Daoy (cell line): ENCODE results near the gene WT1. TPM values are rescaled to one million over a fixed set of nuclear protein-coding genes. Genes with fewer than 3 reads are reported as not detected.

Source experiments
- DNase-seq: peaks from one replicate; pipeline ENCODE4 v3.0.0-alpha.2; 2015; ENCODE audit warnings: low read depth
- total RNA-seq: library from RNA; depleted of rRNA; stranded (reverse); fragments of >200 nt; shearing (Covaris generic); gene quantifications from 2 replicates; pipeline ENCODE4 v1.2.3, GENCODE V29; 2014

WT1 gene
- total RNA-seq, 1 experiment from 2014 or later = 8.0 TPM

DNA sequence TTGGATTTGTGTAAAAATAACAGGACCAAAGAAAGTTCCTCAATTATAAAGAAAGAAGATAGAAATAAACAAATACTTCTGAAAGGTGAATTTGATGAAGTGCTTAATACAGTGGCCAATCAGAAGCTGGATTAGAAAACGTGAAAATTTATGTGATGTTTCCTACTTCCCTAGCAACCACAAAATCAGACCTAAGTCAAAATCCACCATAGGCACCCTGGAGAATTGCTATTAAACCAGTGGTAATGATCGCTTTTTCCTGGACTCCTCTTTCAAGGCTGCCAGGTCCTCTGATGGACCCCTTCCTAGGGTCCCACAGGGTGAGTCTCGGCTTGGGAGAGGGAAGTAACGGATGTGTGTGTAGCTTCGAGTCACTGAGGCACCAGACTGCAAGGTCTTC lies 9.6 kb downstream of the WT1 start:
- no peak for DNase-seq

DNA sequence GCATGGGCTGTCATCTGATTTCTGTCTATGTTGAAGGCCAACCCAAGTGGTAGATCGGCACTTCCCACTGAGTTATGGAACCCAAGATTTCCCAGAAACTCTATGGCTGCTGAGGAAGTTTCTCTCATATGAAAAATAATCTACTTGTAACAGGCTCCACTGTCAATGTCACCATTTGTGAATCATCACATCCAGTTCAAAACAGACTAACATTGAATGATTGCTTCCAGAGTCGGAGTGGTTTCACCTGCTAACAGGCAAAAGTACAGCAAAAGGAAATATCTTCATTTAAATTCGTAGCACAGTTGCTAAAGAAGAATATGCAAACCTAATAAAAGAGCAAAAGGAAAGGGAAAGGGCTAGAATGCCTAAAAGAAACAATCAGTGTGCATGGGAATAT lies 12.8 kb downstream of the WT1 start:
- no peak for DNase-seq

DNA sequence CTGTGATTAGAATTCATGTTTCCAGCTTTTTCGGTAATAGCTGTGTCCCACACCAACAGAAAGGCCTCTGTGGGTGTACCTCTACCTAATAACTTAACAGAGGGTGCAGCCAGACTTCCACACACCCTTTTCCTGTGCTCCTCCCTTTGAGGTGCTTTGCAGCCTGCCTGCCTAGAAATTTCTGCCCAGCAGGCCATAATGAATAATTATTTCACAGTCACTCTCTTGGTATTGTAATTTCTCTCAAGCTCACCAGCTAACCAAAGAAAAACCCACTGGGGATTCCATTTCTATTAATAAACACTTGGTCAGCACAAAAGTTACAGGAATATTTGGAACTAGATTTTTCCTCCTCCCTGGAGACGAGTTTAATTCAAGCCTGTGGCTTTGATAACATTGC lies 13.3 kb downstream of the WT1 start:
- DNase-seq = peak; percentile 30

DNA sequence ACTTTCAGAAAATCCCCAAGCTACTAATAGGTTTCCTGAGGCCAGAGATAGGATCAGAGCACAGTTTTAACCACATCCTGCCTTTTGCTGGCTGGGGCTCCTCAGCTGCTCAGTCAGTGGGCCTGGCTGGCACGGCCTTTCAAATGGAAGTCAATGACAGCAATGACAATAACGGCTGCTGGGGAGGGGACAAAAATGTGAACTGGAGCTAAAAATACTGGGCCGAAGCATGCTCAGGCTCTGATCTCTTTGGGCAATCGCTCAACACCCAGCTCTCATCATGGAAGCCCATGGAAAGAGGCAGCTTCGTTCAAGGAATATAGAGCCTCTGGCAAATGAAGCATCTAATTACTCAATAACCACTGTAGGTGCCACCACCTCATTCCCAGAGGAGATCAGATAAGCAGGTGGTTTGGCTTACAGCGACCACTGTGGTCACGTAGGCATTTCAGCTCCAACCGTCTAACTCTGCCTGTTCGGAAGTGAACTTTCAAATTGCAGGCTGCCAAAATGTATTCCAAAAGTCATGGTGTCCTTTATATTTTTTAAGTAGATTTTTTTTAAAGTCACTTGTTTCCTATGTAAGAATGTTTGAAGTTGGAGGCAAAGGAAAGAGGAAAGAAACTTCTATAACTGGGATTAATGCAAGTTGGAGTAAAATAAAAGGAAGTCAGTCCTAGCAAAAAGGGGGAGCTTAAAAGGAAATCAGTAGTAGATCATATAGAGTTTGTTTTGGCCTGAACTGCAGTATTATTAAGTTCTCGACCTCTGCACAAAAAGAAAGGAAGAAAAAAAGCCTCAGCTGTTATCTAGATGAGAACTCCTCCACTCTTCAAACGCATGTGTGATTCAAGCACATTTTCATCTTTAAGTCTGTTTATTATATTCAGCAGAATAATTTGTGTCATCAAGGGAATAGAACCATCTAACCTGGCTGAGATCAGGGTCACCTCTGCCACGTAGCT lies 14.1 kb downstream of the WT1 start:
- peak; percentile 83 for DNase-seq

DNA sequence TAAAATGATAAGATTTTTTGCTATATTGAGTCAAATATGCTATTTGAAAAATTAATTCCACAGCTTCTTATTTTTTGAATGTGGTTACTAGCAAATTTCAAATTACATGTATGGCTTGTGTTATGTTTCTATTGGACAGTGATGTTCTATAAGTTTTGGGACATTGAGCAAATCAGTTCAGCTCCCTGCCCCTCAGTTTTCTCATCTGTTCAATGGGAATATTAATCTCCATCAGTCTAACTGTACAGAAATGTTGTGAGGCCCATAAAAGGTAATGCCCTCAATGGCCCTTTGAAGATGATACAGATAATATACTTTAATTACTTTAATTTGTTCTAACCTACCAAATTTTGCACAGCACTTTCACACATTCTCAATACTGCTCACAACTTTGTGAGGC lies 15.2 kb downstream of the WT1 start:
- DNase-seq = no peak

DNA sequence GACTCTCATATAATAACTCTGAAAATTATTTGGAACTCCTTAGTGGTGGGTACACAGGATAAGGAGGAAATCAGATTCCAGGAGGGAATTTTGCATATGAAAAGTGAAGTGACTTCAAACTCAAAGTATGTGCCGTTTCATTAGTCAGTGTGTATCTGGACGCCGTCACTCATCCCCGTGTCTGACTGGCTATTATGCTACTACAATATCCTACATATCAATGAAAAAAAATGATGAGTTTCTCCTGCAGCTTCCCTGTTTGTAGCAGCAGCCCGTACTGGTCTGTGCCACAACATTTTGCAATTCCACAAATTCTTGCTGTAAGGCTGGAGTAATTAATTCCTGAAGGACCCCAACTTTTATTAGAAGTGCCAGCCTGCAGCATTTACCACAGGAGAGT lies 16.5 kb downstream of the WT1 start:
- DNase-seq = peak; percentile 43

DNA sequence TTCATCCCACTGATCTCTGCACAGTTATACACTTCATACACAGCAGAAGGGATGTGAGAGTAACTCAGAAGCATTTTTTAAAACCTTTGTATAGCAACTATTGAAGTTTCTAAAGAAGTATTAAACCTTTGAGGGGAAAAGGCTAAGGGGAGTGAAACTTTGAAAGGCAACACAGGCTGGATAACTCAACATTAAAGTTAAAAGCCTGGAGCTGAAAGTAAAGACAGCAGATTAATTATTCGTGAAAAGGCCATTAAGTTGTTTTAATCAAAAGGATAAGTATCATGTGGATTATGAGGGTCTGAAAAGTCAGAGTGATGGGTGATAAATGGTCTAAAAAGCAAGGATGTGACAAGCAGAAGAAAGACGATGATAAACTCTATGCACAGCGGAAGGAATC lies 17.5 kb downstream of the WT1 start:
- DNase-seq = no peak

DNA sequence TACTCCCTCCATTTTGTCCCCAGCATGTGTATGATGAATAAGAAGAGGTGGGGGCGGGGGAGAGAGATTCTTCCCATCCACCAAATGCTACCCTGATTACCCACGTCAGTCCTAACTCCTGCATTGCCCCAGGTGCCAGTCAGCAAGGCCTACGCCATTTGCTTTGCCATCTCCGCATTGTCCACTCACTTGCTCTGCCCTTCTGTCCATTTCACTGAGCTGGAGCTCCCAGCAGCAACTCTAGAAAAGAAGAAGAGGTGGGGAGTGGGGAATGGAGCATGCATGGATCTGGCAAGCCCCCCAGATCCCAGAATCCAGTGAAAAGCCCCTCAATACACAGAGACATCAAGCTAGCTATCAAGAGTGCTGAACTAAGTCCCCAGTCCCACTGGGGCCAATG lies 19.0 kb downstream of the WT1 start:
- DNase-seq = no peak

DNA sequence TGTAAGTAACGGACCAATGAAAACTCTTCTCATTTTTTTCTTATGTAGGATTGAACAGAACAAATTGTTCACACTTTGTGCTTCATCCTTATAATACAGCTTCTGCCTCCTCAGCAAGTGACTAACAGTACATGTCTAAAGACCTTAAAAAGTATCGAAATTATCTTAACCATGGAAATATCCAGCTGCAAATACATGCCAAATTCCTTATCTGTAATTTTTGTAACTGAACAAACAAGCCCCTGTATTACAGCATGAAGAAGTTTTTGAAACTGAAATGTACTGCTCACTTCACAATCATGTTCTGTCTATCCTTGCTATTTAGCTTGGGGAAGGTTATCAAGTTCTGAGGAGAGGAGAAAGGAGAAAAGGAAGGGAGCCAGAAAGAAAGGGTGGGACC lies 20.4 kb downstream of the WT1 start:
- no peak for DNase-seq

DNA sequence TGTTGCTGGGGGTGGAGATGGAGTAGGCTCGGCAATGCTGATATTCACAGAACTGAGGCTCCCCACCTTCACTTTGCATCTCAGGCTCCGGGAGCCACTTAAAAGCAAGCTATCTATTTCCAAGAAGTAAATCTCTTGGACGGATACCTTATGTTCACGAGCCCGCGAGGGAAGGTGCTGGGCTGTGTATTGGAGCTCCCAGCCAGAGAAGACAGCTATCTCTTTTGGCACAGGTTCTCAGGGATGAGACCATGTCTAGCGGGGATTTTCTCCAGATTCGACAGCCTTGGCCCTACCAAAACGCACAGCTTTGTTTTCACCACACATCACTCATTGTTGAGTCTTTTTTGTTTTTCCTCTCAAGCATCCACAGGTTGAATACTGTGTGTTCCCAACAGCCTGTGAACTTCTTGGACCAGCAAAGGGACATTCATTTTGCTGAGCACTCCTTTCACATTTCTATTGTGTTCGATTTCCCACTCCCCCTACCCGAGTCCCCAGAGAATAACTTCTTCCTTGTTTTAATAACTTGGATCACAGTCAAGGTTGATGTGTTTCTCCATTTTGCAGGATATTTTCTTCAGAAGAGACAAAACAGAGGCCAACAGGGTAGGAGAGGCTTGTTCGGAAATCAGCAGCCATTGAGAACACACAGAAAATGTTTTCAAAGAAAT lies 23.3 kb downstream of the WT1 start:
- DNase-seq = no peak

DNA sequence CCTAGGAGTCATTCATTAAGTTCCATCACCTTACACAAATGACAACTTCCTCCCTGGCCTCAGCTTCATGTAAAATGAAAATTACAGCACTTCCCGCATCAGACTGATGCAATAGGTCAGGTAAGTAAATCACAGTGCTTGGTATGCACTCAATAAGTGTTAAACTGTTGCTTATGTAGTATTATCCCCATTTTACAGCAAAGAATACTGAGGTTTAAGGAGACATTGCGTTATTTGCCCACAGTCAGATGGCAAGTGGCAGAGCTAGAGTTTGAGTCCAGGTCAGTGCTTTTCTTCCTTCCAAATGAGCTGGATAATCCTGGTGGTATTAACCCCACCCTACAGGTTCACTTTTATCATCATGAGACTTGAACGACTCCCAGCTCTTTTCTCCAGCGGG lies 29.7 kb downstream of the WT1 start:
- DNase-seq = no peak

DNA sequence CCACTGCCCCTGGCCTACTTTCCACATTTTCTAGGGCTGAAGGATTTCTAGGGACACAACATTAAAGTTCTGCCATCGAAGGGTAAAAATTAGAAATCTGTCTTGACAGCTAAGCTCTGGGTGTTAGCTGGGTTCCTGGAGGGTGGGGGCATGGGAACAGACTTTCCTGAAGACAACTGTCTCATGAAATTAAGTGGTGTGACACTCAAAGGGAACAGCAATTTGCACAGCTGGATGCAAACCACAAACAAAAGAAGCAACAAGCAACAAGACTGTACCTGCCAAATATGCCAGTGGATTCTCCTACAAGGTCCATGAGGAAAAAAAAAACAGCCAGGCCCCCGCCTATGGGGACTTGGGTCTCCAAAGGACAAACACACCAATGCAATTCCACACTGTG lies 32.5 kb downstream of the WT1 start:
- DNase-seq = no peak

DNA sequence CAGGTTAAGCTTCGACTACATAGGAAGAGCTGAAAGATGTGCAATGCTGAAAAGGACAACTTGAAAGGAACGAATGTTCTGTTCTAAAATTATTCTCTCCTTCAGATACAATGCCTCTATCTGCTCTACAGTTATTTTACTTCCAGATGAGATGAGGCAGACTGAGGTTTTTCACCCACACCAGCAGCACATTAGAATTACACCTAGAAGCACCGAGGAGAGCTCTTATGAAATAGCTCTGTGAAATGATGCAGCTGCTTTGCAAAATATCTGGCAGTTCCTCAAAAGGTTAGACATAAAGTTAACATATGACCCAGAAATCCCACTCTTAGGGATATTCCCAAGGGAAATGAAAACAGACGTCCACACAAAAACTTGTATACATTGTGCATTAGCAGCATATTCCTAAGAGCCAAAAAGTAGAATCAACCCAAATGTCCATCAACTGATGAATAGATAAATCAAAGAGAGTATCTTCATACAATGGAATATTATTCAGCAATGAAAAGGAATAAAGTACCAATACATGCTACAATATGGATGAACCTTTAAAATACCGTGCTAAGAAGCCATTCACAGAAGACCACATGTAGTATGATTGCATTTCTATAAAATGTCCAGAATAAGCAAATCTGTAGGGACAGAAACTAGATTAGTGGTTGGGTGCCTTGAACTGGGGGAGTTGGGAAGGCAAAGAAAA lies 34.5 kb downstream of the WT1 start:
- DNase-seq = no peak

DNA sequence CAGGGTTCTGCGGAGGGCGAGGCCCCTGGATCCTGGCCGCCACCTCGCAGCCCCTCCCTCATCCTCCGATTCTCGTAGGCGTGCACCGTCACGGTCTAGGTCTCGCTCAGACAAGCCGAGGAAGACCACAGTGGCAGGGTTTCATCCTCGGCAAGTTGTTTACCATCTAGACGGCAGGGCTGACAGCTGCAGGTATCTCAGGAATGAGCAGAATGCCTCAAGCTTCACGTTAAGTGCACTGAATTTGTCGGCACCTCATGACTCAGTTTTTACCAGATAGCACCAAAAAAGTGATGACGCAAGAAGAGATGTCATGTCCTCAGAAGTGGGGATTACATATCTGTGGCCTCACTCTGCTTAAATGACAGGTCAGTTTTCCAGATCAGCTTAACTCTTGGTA lies 35.1 kb downstream of the WT1 start:
- no peak for DNase-seq

DNA sequence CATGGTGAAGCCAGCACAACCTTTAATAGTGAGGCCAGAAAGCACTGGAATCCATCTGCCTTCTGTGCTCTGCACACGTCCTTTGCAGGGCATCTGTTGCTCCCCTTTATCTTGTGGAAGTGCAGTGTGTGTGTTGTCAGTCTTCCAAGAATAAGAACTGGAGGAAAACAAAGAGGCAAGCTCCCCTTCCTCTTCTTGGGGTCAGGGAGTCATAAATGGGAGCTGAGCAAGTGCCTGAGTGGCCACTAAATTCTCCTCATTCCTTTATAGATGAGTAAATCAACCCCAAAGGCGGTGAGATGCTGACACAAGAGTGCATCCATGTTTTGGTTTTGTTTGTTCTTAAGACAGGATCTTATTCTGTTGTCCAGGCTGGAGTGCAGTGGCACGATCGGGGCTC lies 38.3 kb downstream of the WT1 start:
- DNase-seq = peak; percentile 34

DNA sequence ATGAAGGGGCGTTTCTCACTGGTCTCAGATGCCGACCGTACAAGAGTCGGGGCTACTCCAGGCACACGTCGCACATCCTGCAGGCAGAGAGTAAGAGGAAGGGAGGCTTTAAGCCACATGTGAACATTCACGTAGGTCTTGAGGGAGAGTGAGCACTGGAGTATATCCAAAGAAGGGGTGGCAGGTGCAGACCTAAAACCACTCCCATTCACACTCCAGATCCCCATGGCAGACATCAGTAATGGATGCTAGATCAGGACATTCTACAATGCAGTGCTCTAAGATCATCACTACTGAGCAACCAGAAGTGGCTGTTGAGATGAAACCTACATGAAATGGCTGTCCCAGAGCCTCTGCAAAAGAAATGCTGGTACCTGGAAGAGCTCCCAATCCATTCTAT lies 39.0 kb downstream of the WT1 start:
- DNase-seq = no peak

DNA sequence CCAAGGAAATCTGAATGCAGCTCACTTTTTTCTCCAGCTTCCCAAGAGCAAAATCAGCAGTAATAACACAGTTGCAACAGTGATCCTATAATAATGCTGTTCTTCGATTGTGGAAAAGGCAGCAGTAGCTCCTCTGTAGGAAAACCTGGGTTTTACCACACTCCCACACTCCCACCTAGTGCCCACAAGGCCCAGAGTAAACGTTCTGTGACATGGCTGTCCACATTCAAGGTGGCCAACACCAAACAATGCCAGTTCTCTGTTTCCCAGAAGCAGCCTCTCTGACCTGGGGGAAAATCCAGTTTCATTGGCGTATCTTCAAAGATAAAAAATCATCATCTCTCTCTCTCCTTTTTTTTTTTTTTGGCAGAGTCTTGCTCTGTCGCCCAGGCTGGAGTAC lies 40.2 kb downstream of the WT1 start:
- DNase-seq = no peak

DNA sequence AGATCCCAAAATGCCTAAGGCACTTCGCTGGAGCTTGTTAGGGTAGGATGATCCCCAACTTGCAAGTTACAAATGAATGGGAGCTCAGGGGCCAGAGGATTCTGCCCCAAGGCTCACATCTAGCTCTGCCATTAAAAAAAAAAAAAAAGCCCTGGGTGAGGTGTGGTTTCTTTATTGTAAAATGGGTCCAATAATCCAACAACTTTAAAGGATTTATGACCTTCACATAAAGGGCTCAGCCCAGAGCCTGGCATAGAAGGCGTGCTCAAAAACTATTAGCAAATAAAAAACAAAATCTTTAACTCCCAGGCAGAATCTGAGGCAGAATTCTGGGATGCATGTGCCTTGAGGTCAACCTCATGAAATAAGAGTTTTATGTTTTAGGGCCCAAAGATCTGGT lies 42.5 kb downstream of the WT1 start:
- no peak for DNase-seq

DNA sequence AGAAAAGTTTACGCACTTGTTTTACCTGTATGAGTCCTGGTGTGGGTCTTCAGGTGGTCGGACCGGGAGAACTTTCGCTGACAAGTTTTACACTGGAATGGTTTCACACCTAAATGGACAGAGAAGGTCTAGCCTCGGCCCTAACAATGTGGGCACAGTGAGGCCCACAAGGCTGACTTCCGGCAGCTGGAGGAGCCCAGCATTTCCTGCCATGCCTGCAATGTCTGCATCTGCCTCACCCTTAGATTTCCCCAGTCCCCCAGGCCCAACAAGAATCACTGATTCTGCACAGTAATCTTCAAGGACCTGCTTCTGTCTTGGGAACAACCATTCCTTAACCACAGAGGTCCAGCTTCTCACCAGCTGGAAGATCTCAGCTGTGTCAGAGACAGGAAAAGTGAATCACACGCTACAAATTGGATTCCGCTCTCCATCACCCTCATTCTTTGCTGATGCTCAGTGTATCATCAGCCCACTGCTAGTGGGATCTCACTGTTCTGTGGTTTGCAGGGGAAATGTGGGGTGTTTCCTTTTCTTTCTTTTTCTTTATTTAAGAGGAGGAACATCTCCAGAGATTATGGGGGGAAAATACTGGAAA lies 43.3 kb downstream of the WT1 start:
- peak; percentile 78 for DNase-seq

DNA sequence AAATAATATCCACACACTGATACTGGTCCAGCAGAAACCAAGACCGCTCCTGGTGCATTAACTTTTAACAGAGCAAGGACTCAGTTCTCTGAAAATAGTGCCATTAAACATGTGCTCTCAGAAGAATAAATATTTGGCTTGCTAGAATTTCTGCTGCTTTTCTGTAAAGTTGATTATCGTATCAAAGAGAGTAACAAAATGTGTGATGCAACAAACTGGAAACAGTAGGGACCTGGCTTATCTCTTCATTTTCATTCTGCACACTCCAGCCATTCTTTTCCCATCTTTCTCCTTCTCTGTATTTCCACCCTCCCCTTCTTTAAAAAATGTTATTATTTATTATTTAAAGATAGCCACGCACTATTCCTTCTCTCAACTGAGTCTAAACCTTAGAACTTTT lies 43.9 kb downstream of the WT1 start:
- DNase-seq = no peak

DNA sequence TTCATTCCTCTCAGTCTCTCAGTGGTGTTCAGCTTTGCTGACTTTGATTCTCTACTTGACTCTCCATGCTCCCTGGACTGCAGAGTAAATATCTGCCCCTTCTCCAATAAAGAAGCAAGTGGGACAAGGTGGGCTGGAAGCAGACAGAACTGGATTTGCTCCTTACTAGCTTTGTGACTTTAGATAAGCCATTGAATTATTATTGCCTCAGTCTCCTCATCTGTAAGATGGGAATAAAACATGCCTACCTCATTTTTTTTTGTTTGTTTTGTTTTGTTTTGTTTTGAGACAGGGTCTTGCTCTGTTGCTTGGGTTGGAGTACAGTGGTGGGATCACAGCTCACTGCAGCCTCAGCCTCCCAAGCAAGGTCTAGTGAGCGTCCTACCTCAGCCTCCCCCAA lies 44.6 kb downstream of the WT1 start:
- DNase-seq = no peak
